ENCODE data around the gene RAB7A. TPM values are rescaled to one million over a fixed set of nuclear protein-coding genes. Genes with fewer than 3 reads are reported as not detected.
"Not testable (repeated sequence)": the region's sequence is repeated elsewhere in the genome, so short reads cannot be mapped to it uniquely, and the experiment has no call there.

Gene RAB7A
- polyA plus RNA-seq, 3 donors, result 291 to 332 (median 299) TPM

DNA sequence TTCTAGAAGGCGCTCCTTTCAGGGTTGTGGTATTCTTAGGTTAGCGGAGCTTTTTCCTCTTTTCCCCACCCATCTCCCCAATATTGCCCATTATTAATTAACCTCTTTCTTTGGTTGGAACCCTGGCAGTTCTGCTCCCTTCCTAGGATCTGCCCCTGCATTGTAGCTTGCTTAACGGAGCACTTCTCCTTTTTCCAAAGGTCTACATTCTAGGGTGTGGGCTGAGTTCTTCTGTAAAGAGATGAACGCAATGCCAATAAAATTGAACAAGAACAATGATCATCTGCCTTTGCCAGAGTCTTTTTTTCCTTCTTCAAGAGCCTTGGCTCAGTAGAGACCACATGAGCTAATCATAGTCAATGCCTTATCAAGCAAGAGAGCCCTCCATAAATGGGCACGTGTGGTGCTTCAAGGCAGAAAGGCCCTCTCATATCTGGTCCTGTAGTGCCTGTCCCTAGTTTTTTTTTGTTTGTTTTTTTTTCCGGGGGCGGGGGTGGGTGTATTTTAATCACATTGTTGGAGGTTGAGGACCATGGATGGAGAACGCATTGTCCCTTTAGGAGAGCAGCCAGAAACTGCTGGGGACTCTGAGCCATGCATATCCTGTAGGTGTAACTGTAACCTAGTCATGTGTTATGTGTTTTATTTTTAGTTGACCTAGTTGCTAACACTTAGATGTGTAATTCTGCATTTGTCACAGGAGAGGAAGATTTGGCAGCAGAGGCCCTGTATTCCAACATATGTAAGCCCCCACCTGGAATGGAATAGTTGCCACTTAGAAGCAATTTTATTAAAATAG, 88.7 kb downstream of the RAB7A start:
- DNase-seq (ENCODE audit: low read depth in 3 of 3, low spot score in 2 of 3), result no peak

DNA sequence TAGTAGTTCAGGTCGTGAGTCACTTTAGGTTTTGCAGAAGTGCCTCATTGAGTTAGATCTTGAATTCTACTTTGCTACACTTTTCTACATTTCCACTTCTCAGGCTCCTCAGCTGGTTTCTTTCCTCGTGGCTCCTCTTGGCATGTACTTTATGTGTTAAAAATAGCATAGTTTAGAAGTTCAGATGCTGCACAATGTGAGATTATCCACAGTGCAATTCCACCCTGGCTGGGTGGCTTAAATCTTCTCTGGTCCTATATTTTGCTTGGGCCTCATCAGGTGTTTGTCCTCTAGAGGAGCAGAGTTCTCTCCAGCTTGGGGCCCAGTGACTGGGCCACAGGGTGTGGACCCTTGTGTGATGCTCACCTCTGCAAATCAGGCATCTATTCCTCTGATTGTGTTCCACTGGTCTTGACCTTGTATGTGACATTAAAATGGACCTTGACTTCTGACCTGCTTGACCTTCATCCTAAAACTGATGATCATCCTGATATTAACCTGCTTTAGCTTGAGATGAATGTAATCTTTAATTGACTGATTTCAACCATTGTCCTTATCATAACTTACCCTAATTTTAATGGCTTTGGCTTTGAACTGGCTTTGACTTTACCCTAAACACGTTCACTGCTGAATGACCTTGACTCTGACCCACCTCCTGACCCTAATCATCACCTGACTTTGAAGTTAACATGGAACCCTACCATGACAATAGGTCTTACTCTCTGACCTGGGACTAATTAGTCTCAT, 89.5 kb downstream of the RAB7A start:
- DNase-seq (ENCODE audit: low read depth in 3 of 3, low spot score in 2 of 3), result no peak

DNA sequence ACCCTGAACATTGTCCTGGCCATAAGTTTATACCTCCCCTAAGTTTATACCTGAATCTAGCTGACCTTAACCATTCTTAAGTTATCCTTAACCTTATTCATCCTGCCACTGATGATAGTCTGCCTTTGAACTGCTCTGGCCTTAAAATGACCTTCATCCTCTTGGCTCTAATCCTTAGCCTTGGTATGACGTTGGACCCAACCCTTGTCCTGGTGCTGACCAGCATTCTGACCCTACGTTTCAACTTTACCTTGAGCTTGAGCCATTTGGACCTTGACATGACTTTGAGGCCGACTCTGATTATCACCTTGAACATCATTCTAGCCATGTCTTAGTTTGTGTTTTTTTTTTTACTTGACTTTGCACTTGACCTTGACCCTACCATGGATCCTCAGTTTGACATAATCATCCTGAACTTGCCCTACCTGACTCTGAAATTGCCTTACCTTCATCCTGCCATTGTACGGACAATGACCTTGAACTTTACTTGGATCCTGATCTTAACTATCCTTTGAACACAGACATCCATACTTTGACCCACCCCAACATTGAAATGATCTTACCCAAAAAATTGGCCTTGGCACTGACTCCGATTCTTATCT, 92.3 kb downstream of the RAB7A start:
- no peak for DNase-seq (ENCODE audit: low read depth in 3 of 3, low spot score in 2 of 3)

DNA sequence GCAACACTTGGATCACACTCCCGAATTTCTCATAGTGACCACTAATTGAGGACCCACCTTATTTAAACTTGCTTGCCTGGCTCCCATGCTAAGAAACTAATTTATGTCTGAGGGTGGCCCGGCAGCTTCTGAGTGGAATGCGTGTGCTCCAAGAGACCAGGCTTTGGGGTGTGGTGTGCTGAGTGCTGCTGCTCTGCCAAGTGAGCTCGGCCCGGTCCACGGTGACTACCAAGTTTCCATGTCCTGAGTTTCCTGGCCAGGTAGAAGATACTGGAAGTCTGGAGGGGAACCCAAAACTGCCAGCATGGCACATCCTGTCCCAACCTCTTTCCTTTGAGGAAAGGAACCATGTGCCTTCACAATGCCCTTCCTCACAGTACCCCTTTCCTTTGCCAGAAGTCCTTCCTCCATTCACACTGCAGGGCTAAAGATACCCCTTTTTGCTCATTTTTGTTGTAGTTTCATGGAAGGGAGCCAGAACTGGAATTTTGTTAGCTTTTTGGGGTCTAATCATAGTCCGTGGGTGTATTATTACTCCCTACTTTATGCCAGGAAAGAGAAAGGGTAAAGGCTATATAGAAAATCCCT, 94.4 kb downstream of the RAB7A start:
- no peak for DNase-seq (ENCODE audit: low read depth in 3 of 3, low spot score in 2 of 3)

DNA sequence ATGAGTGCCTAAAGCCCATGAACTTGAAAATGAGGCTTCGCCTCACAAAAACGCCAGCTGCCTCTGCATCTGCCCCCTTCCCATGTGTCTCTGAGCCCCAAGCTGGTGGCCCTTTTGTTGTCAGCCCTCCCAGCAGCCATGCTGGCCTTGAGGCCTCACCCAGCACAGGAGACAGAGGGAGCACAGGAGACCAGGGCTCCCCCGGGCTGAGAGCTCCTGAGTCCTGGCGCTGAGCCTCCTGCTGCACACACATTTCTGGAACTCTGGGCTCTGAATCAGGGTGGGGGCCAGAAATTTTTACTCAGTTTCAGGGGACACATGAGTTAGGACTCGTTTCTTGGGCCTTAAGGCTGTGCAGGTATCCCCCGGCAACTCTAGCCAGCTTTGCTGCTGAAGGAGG, 97.0 kb downstream of the RAB7A start:
- no peak for DNase-seq (ENCODE audit: low read depth in 3 of 3, low spot score in 2 of 3)

DNA sequence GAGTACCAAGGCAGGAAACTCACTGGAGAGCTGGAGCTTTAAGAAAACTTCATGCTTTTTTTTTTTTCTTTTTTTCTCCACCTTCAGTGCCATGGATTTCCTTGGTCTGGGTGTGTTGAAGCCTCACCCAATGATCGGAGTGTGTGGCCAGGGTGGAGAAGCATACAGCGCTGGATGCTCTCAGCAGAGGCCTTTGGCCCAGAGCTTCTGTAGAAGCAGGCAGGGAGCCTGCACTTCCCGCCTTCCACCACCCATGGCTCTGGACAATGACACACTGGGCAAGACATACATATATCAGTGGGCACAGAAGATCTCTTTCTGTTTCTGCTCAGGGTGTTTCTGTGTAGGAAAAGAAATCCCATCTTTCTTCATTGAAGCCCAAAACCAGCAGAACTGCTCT, 97.6 kb downstream of the RAB7A start:
- no peak for DNase-seq (ENCODE audit: low read depth in 3 of 3, low spot score in 2 of 3)

DNA sequence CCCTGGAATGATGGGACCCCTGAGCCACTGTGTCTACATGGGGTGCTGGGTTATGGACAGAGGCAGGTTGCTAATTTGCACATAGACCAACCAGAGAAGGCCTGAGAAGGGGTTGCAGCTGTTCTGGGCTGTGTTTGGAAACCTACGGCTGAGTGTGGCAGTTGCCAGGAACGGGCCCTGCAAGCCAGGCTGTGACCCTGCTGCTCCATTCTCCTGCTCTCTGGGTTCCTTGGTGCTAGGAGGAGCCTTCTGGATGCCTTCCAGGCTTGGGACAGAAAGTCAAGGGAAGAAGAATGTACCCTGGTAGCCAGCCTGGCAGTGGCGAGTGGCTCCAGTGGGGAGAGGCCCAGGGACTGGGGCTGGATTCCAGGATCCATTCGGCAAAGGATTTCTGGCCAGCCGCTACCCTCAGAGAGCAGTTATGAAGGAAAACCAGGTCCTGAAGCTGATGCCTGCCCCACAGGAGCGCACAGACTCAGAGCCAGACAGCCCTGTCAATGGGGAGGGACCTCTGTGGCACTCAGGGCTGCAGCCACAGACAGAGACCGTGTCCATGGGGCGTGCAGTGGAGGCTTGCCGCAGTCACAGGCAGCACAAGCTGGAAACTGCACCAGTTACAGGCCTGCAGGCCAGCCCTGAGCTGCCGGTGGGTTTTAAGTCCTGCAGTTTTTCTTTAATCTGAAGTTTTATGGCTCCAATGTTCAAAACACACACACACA, 98.3 kb downstream of the RAB7A start:
- no peak for DNase-seq (ENCODE audit: low read depth in 3 of 3, low spot score in 2 of 3)

DNA sequence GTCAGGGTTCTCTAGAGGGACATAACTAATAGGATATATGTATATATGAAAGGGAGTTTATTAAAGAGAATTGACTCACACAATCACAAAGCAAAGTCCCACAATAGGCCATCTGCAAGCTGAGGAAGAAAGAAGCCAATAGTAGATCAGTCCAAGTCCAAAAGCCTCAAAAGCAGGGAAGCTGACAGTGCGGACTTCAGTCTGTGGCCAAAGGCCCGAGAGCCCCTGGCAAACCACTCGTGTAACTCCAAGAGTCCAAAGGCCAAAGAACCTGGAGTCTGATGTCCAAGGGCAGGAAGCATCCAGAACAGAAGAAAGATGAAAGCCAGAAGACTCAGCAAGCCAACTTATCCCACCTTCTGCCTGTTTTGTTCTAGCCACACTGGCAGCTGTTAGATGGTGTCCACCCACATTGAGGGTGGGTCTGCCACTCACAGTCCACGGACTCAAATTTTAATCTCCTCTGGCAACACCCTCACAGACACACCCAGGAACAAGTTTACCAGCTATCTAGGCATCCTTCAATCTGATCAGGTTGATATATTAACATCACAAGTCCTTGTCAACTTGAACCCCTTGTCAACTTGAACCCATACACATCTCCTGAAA, 99.2 kb downstream of the RAB7A start:
- no peak for DNase-seq (ENCODE audit: low read depth in 3 of 3, low spot score in 2 of 3)

DNA sequence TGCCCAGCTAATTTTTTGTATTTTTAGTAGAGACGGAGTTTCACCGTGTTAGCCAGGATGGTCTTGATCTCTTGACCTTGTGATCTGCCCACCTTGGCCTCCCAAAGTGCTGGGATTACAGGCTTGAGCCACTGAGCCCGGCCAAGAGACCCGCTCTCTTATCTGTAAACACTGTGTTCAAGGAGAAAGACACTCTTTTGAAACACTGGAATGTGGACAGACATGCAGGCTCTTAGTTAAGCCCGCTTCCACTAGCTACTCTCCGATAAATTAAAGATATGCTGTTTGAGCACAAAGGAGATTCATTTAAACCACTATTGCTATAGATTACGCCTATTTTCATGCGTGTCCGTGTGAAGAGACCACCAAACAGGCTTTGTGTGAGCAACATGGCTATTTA, 103.1 kb downstream of the RAB7A start:
- DNase-seq (ENCODE audit: low read depth in 3 of 3, low spot score in 2 of 3), result not testable (repeated sequence)

DNA sequence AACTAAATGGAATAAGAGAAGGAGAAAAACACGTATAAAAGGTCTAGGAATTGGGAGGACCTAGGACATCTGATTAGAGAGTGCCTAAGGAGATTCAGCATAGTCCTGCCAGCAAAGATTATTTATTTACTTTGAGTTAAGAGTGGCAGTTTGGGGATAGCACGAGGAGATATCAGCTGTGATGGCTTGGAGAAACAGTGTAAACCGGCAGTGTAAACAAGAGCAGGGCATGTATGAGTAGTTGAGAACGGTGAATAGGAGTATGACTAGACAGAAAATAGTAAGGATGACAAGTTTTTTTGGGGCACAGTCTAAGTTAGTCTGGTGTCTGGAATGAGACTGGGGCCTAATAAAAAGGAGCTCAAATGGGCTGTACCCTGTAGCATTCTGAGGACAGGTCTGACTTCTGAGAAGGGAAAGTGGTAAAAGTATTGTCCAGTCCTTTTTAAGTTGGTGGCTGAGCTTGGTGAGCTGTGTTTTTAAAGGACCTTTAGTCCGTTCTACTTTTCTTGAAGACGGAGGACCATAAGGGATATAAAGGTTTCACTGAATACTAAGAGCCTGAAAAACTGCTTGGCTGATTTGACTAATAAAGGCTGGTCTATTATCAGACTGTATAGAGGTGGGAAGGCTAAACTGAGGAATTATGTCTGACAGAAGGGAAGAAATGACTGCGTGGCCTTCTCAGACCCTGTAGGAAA, 104.1 kb downstream of the RAB7A start:
- DNase-seq (ENCODE audit: low read depth in 3 of 3, low spot score in 2 of 3), result not testable (repeated sequence)

DNA sequence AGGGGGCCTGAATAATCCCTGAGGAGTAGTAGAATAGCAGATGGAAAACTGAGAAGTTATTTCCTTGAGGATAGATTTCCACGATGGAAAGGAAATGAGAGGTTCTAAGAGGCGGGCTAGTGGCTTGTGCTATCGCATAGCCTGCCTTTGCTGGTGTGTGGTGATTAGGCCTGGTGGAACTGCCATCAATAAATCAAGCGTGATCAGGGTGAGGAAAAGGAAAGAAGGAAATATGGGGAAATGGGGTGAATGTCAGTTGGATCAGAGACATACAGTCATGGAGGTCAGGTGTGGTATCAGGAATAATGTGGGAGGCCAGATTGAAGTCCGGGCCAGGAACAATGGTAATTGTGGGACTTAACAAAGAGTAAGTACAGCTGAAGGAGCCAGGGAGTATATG, 104.8 kb downstream of the RAB7A start:
- not testable (repeated sequence) for DNase-seq (ENCODE audit: low read depth in 3 of 3, low spot score in 2 of 3)

DNA sequence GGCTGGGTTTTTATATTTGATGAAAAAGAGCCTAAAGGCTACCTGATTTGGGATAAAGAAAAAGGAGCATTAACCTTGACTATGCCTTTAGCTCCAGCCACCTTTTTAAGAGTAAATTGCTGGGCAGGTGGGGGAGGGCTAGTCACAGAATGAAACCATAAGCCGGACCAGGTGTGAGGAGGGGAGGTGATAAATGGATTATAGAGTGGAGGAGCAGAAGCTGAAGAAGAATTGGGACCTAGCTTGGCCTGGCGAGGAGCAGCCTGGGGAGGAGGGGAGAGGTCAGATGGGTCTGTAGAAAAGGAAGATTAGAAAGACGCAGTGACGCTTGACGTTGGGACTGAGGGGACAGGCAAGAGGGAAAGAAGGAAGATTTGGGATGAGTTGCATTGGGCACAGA, 107.0 kb downstream of the RAB7A start:
- not testable (repeated sequence) for DNase-seq (ENCODE audit: low read depth in 3 of 3, low spot score in 2 of 3)

DNA sequence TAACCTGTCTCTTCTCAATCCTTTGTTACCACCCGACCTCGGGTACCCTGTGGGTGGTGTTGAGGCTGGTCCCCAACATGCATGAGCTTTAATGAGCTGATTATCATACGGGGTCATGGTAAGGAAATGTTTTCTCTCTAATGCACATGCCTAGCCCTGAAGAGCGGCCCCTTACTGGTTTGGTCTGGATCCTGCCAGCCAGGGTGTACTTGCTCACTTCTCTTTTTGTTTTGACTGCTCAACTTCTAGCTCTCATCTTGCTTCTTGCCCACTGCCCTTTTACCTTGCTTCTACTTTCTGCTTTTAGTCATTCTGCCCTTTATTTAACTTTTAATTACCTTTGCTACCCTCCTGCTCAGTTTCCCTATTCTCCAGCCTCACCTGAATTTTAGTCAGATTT, 109.1 kb downstream of the RAB7A start:
- DNase-seq (ENCODE audit: low read depth in 3 of 3, low spot score in 2 of 3), result no peak

DNA sequence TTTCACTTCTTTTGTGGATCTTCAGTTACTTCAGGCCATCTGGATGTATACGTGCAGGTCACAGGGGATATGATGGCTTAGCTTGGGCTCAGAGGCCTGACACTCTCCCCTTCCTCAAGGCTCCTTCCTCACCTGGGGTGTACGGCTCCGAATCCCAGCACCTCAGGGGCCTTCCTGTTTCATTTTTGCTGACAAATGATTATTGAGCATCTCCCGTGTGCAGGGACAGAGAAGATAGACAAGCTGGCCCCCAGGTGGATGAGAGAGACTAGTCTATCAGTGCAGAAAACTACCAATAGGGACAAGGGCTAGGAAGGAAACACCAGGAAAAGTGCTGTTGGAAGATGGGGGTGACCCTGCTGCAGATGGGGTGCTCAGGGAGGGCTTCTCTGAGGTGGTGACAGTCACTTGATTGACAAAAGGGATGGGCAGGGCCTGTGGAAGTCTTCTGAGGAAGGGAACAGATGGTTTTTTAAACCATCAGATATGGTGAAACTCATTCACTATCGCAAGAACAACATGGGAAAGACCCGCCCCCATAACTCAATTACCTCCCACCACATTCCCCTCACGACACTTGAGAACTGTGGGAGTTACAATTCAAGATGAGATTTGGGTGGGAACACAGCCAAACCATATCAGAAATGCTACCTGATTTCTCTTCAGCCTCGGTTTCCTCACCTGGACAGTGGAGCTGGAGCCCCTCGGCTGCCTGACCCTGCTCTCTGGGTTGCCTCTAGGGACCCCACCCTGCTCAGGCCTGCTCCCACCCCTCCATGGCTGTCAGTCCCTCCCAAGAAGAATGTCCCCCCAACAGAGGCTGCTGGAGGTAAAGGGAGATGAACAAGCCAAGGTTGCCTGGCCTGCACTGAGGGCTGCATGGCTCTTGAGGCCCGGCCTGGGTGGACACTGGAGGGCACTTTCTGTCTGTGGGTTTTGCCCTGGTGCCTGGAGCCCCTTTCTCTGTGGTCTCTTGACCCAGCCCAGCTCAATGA, 116.2 kb downstream of the RAB7A start:
- no peak for DNase-seq (ENCODE audit: low read depth in 3 of 3, low spot score in 2 of 3)

DNA sequence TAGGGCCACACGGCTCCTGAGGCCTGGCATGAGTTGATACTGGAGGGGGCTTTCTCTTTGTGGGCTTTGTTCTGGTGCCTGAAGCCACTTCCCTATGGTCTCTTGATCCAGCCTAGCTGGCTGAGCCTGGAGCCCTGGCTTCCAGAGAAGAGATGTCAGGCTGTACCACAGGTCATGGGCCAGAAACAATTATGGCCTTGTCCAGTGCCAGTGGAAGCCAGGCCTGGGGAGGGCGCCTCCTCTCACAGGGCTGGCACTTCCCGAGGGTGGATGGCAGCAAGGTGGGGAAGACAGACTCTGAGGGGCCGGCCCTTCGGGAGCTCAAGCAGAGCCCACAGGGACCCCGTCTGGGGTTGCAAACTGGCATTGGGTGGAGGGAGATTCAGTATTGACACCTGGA, 118.5 kb downstream of the RAB7A start:
- no peak for DNase-seq (ENCODE audit: low read depth in 3 of 3, low spot score in 2 of 3)

DNA sequence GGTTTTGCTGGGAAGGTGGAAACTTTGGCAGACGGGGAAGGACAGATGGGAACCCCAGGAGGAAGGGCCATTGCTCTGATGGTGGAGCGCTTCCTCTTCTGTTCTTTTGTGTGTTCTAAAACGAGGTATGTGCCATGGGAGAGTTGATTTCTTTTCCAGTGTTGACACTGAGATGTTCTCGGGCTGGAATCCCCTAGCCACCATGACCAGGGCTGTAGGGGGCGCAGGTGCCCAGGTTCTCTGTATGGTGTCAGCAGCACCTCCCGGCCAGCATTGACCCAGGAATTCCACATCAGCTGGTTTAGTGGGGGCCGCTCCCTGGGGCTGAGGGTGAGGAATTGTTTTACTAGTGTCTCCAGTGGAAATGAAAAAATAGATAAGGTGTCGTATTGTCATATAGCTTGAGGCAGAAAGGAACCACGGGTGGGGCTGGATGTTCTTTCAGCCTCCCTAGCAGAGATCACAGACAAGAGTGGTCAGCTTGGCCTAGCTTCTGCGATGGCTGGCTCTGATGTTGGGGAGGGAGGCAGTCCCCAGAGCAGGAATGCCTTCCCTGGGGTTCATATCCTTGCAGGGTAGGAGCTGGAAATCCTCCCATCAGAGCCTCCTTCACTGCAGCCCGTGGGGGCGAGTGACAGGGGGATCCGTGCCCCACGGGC, 119.3 kb downstream of the RAB7A start:
- DNase-seq (ENCODE audit: low read depth in 3 of 3, low spot score in 2 of 3), result peak in 1 of 3 donors; percentile 10

DNA sequence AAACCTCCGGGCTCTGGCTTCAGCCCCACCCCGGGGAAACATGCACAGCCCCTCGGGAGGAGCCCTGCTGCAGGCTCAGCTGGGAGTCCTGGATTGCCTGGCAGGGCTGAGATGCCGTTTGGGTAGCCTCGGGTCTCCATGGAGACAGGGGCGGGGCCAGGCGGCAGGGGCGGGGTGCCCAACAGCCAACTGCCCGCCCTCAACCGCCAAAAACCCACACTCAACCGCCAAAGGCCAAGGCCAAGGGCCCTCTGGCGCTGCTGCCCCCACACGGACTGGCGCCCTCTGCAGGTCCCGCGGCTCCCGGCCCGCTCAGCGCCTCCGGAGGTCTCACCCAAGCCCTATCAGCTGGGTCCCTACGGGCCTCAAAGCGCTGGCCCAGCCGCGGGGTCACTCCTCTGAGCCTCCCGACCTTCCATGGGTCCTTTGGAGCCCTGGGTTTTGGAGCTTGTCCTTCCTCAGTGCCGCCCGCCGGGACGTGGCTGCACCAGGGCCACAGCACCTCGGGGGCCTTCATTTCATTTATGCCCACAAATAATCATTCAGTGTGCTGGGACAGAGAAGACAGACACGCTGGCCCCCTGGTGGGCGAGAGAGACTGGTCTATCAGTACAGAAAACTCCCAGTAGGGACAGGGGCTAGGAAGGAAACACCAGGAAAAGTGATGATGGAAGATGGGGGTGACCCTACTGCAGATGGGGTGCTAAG, 119.9 kb downstream of the RAB7A start:
- peak in 2 of 3 donors; percentile 54 to 61 for DNase-seq (ENCODE audit: low read depth in 3 of 3, low spot score in 2 of 3)
